HCT116 (cell line): ENCODE data around the gene ESX1.

Experiments used
- CBX3 ChIP-seq: IDR thresholded peaks from 2 replicates; pipeline ENCODE4 v1.6.1; 2012; ENCODE audit warnings: low read depth
- EZH2 ChIP-seq: fragments of 200-600 bp; sonication (generic); IDR thresholded peaks from 2 replicates; pipeline ENCODE4 v1.6.1; 2017; ENCODE audit warnings: antibody characterized with exemption, mixed run types
- EZH2phosphoT487 ChIP-seq: fragments of 200-600 bp; IDR thresholded peaks from 2 replicates; pipeline ENCODE4 v1.6.1; 2018; ENCODE audit warnings: antibody characterized with exemption, borderline replicate concordance
- POLR2A ChIP-seq: IDR thresholded peaks from 2 replicates; pipeline ENCODE4 v1.7.0; 2011; ENCODE audit warnings: borderline replicate concordance; ENCODE audit not compliant: insufficient read depth, insufficient read length; ENCODE audit errors: extremely low read depth
- SIN3A ChIP-seq: IDR thresholded peaks from 2 replicates; pipeline ENCODE4 v1.6.1; 2012; ENCODE audit warnings: low read depth
- SRF ChIP-seq: IDR thresholded peaks from 2 replicates; pipeline ENCODE4 v1.6.1; 2012; ENCODE audit warnings: low read depth
- YY1 ChIP-seq: IDR thresholded peaks from 2 replicates; pipeline ENCODE4 v1.6.1; 2011; ENCODE audit warnings: low read length, low read depth, moderate library complexity, mild to moderate bottlenecking; ENCODE audit not compliant: insufficient replicate concordance; ENCODE audit errors: extremely low read depth
- TF ChIP-seq, protein P1 (sequence below), 3 experiments: fragments of 200-600 bp in 1 of 3; sonication (generic) in 1 of 3; IDR thresholded peaks in 2 of 3; conservative IDR thresholded peaks in 1 of 3; 2 replicates each; pipeline ENCODE4 v1.5.1; 2012 to 2017; ENCODE audit warnings: low read depth in 2 of 3, low read length in 2 of 3, antibody characterized with exemption in 1 of 3, borderline replicate concordance in 1 of 3, control low read depth in 1 of 3, mild to moderate bottlenecking in 1 of 3, mixed read lengths in 1 of 3, mixed run types in 1 of 3, moderate library complexity in 1 of 3; ENCODE audit not compliant: insufficient read depth in 1 of 3
- TF ChIP-seq, protein P2 (sequence below): IDR thresholded peaks from 2 replicates; pipeline ENCODE4 v1.6.1; 2012; ENCODE audit warnings: low read depth
- TF ChIP-seq, protein P3 (sequence below): IDR thresholded peaks from 2 replicates; pipeline ENCODE4 v1.6.1; 2011; ENCODE audit warnings: mild to moderate bottlenecking, low read length, moderate library complexity; ENCODE audit not compliant: insufficient replicate concordance; ENCODE audit errors: extremely low read depth

DNA sequence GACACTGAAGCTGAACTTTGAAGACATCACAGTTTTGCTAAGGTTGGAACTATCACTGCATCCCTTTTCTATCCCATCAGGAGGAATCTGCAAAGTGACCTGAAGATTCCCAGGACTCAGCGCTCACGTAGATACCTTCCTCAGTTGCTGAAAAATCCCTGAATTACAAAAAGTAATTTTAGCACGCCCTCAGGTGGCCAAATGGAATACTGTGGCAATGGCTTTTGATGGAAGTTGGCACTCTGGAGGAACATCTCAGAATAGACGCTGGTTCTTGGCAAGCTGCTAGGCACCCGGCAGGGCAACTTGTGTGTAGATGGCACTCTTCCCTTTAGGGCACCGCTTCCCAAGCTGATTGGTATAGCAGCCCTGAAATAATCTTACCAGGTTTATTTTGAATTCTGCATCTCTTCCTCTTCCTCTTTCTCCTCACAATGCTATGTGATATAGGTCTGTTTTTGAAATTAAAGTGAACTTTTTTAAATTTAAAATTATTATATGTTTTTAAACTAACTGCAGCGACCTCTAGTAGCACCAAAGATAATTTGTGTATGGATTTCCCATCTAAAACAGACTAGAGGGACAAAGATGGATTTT is 16.3 kb upstream of the ESX1 start:
- no peak for TF ChIP-seq EZH2
- TF ChIP-seq, protein P1, sequence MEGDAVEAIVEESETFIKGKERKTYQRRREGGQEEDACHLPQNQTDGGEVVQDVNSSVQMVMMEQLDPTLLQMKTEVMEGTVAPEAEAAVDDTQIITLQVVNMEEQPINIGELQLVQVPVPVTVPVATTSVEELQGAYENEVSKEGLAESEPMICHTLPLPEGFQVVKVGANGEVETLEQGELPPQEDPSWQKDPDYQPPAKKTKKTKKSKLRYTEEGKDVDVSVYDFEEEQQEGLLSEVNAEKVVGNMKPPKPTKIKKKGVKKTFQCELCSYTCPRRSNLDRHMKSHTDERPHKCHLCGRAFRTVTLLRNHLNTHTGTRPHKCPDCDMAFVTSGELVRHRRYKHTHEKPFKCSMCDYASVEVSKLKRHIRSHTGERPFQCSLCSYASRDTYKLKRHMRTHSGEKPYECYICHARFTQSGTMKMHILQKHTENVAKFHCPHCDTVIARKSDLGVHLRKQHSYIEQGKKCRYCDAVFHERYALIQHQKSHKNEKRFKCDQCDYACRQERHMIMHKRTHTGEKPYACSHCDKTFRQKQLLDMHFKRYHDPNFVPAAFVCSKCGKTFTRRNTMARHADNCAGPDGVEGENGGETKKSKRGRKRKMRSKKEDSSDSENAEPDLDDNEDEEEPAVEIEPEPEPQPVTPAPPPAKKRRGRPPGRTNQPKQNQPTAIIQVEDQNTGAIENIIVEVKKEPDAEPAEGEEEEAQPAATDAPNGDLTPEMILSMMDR (IDR thresholded peaks at IDR 0.05 in 2 of 3, conservative IDR thresholded peaks at IDR 0.05 in 1 of 3; ENCODE audit: borderline replicate concordance in 1 of 3, insufficient read depth in 1 of 3, low read depth in 2 of 3, low read length in 2 of 3), result peak; percentile 55 to 80 (median 63); a peak in 5 of 6 replicates
- TF ChIP-seq POLR2A, result no peak
- TF ChIP-seq, protein P2, sequence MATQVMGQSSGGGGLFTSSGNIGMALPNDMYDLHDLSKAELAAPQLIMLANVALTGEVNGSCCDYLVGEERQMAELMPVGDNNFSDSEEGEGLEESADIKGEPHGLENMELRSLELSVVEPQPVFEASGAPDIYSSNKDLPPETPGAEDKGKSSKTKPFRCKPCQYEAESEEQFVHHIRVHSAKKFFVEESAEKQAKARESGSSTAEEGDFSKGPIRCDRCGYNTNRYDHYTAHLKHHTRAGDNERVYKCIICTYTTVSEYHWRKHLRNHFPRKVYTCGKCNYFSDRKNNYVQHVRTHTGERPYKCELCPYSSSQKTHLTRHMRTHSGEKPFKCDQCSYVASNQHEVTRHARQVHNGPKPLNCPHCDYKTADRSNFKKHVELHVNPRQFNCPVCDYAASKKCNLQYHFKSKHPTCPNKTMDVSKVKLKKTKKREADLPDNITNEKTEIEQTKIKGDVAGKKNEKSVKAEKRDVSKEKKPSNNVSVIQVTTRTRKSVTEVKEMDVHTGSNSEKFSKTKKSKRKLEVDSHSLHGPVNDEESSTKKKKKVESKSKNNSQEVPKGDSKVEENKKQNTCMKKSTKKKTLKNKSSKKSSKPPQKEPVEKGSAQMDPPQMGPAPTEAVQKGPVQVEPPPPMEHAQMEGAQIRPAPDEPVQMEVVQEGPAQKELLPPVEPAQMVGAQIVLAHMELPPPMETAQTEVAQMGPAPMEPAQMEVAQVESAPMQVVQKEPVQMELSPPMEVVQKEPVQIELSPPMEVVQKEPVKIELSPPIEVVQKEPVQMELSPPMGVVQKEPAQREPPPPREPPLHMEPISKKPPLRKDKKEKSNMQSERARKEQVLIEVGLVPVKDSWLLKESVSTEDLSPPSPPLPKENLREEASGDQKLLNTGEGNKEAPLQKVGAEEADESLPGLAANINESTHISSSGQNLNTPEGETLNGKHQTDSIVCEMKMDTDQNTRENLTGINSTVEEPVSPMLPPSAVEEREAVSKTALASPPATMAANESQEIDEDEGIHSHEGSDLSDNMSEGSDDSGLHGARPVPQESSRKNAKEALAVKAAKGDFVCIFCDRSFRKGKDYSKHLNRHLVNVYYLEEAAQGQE, result no peak
- TF ChIP-seq SRF, result no peak
- TF ChIP-seq YY1, result no peak
- no peak for TF ChIP-seq EZH2phosphoT487
- TF ChIP-seq CBX3, result no peak
- TF ChIP-seq, protein P3, sequence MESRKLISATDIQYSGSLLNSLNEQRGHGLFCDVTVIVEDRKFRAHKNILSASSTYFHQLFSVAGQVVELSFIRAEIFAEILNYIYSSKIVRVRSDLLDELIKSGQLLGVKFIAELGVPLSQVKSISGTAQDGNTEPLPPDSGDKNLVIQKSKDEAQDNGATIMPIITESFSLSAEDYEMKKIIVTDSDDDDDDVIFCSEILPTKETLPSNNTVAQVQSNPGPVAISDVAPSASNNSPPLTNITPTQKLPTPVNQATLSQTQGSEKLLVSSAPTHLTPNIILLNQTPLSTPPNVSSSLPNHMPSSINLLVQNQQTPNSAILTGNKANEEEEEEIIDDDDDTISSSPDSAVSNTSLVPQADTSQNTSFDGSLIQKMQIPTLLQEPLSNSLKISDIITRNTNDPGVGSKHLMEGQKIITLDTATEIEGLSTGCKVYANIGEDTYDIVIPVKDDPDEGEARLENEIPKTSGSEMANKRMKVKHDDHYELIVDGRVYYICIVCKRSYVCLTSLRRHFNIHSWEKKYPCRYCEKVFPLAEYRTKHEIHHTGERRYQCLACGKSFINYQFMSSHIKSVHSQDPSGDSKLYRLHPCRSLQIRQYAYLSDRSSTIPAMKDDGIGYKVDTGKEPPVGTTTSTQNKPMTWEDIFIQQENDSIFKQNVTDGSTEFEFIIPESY, result no peak
- TF ChIP-seq SIN3A, result no peak
